Type B pancreatic cell (in vitro differentiated cells): ENCODE data around the gene VAPB. TPM values are rescaled to one million over a fixed set of nuclear protein-coding genes. Genes with fewer than 3 reads are reported as not detected.

Experiments used
- DNase-seq: peaks from one replicate; pipeline ENCODE4 v3.0.0; 2021; ENCODE audit warnings: mixed read lengths; ENCODE audit not compliant: unreplicated experiment; ENCODE audit errors: extremely low spot score
- H3K27ac Mint-ChIP-seq: 2 replicates; pipeline ENCODE4 v1.8.0; 2021; ENCODE audit warnings: mild to moderate bottlenecking, mixed read lengths
- H3K27me3 Mint-ChIP-seq: 2 replicates; pipeline ENCODE4 v1.8.0; 2021; ENCODE audit warnings: mixed read lengths
- H3K36me3 Mint-ChIP-seq: 2 replicates; pipeline ENCODE4 v1.8.0; 2021; ENCODE audit warnings: mixed read lengths
- H3K4me1 Mint-ChIP-seq: one replicate; pipeline ENCODE4 v1.8.0; 2021; ENCODE audit warnings: mixed read lengths; ENCODE audit not compliant: unreplicated experiment
- H3K4me3 Mint-ChIP-seq: 2 replicates; pipeline ENCODE4 v1.8.0; 2021; ENCODE audit warnings: mild to moderate bottlenecking, mixed read lengths
- H3K9me3 Mint-ChIP-seq: 2 replicates; pipeline ENCODE4 v1.8.0; 2021; ENCODE audit warnings: mixed read lengths
- CTCF ChIP-seq: fragments of 200-600 bp; sonication (generic); conservative IDR thresholded peaks from 2 replicates; pipeline ENCODE4 v1.5.0; 2021; ENCODE audit warnings: antibody characterized with exemption, mild to moderate bottlenecking
- total RNA-seq: library from RNA; stranded (reverse); gene quantifications from 2 replicates; pipeline ENCODE4 v1.2.1, GENCODE V29; 2021; ENCODE audit warnings: low replicate concordance

VAPB gene
- total RNA-seq, 1 donor from 2014 or later = 58.9 TPM

GRCh38 chr20:58464838-58465237 lies 75.8 kb downstream of the VAPB start:
- no peak overlapping the region for H3K27ac Mint-ChIP-seq
- no peaks in the 10 kb centered on the region for H3K36me3 Mint-ChIP-seq
- no peak for DNase-seq
- H3K27me3 Mint-ChIP-seq = no peaks in the 10 kb centered on the region
- TF ChIP-seq CTCF = no peak
- H3K4me1 Mint-ChIP-seq = peaks cover 25% of the 10 kb centered on the region
- H3K9me3 Mint-ChIP-seq = no peaks in the 10 kb centered on the region
- H3K4me3 Mint-ChIP-seq = peak overlapping the region; percentile 39

- Mint-ChIP-seq H3K4me3 (no peak overlapping the region), H3K4me1 (peaks cover 25% of the 10 kb centered on the region)
- no peak for DNase-seq
Observed at GRCh38 chr20:58466095-58466708, 77.2 kb downstream of the VAPB start.

GRCh38 chr20:58466729-58467571 lies 77.9 kb downstream of the VAPB start:
- Mint-ChIP-seq H3K27ac (no peak overlapping the region), H3K9me3 (no peaks in the 10 kb centered on the region), H3K4me3 (no peak overlapping the region)

More at GRCh38 chr20:58466095-58466708, 77.2 kb downstream of the VAPB start:
- TF ChIP-seq CTCF = no peak
- H3K27me3 Mint-ChIP-seq = no peaks in the 10 kb centered on the region
- H3K36me3 Mint-ChIP-seq = no peaks in the 10 kb centered on the region
- no peak overlapping the region for H3K27ac Mint-ChIP-seq
- no peaks in the 10 kb centered on the region for H3K9me3 Mint-ChIP-seq

GRCh38 chr20:58467572-58468527 lies 78.8 kb downstream of the VAPB start:
- H3K4me3 Mint-ChIP-seq = no peak overlapping the region
- H3K27me3 Mint-ChIP-seq = no peaks in the 10 kb centered on the region
- no peak for TF ChIP-seq CTCF
- DNase-seq = peak; percentile 42
- no peak overlapping the region for H3K27ac Mint-ChIP-seq
- no peaks in the 10 kb centered on the region for H3K9me3 Mint-ChIP-seq
- peaks cover 25% of the 10 kb centered on the region for H3K4me1 Mint-ChIP-seq
- H3K36me3 Mint-ChIP-seq = no peaks in the 10 kb centered on the region

More at GRCh38 chr20:58466729-58467571, 77.9 kb downstream of the VAPB start:
- DNase-seq = peak; percentile 70
- no peaks in the 10 kb centered on the region for H3K36me3 Mint-ChIP-seq
- TF ChIP-seq CTCF = no peak
- H3K4me1 Mint-ChIP-seq = peaks cover 25% of the 10 kb centered on the region
- no peaks in the 10 kb centered on the region for H3K27me3 Mint-ChIP-seq

- Mint-ChIP-seq H3K4me3 (no peak overlapping the region), H3K9me3 (no peaks in the 10 kb centered on the region), H3K36me3 (no peaks in the 10 kb centered on the region), H3K27ac (no peak overlapping the region), H3K27me3 (no peaks in the 10 kb centered on the region), H3K4me1 (peaks cover 12% of the 10 kb centered on the region)
- no peak for TF ChIP-seq CTCF
- peak; percentile 64 for DNase-seq
Observed at GRCh38 chr20:58469616-58470015, 80.6 kb downstream of the VAPB start.
